Measurements from ENCODE around the gene SYNRG. TPM values are rescaled to one million over a fixed set of nuclear protein-coding genes. Genes with fewer than 3 reads are reported as not detected.

The SYNRG gene
- total RNA-seq, 1 donor: 22.5 TPM

DNA sequence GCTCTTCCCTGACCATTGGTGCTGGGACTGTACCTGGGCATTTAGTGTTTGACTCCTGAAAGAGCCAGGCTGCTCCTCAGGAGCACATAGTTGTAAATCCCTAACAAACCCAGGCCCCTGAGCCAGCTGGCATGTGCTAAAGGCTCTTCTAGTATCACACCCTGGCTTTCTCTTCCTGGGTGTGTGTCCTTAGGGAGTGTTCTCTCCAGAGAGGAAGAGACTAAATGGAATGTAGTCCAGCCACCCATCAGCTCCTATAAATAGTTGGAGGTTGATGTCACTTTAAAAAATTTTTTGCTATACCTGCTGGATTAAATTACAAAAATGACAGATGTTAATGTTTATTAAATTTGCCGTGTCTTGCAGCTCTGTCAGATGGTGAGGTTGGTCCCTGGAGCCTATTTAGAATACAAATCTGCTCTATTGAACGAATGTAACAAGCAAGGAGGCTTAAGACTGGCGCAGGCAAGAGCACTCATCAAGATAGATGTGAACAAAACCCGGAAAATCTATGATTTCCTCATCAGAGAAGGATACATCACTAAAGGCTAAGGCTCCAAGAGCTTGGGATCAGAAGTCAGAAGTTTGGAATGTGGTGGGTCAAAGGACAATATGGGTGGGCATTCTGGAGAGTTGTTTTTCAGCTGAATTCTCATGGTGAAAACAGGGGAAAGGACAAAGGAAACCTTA is 132.6 kb downstream of the SYNRG start:
- no peak overlapping the region for H3K4me3 ChIP-seq (ENCODE audit: low read depth, low read length)
- peak; percentile 51 for DNase-seq (ENCODE audit: low read depth)

DNA sequence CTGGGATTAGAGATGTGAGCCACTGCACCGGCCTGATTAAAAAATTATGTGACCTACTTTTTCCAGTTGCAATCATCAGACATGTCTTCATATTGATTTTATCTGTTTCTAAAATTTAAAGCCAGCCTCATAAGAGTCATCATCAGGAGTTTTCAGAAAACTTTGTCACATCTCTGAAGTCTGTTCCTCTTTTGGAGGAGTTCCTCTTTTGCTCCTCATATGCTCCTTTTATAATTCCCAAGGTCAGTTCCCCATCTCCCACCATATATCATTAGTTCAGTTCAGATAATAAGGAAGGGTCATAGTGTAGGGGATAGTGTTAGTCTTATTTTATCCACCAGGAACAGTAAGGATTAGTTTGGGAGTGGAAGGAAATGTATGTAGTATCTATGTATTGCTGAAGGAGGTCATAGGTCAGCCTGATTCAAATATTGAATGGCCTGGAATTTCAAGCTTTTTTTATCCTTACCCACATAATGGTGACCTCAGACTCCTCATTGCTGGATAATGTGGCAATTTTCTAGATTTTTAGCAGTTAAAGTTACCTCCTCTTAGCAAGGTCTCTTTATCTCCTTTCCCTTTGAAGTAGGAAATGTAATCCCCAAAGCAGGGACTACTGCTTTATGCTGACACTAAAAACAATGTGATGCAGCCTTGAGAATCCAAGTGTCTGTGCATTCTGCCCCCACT is 133.3 kb downstream of the SYNRG start:
- no peak for DNase-seq (ENCODE audit: low read depth)
- TF ChIP-seq, protein P1, sequence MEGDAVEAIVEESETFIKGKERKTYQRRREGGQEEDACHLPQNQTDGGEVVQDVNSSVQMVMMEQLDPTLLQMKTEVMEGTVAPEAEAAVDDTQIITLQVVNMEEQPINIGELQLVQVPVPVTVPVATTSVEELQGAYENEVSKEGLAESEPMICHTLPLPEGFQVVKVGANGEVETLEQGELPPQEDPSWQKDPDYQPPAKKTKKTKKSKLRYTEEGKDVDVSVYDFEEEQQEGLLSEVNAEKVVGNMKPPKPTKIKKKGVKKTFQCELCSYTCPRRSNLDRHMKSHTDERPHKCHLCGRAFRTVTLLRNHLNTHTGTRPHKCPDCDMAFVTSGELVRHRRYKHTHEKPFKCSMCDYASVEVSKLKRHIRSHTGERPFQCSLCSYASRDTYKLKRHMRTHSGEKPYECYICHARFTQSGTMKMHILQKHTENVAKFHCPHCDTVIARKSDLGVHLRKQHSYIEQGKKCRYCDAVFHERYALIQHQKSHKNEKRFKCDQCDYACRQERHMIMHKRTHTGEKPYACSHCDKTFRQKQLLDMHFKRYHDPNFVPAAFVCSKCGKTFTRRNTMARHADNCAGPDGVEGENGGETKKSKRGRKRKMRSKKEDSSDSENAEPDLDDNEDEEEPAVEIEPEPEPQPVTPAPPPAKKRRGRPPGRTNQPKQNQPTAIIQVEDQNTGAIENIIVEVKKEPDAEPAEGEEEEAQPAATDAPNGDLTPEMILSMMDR (IDR thresholded peaks at IDR 0.05; ENCODE audit: insufficient read depth, low read length): no peak
- no peak overlapping the region for H3K4me3 ChIP-seq (ENCODE audit: low read depth, low read length)

More for the DNA sequence above, 132.6 kb downstream of the SYNRG start:
- TF ChIP-seq, protein P1 (IDR thresholded peaks at IDR 0.05; ENCODE audit: insufficient read depth, low read length): no peak

DNA sequence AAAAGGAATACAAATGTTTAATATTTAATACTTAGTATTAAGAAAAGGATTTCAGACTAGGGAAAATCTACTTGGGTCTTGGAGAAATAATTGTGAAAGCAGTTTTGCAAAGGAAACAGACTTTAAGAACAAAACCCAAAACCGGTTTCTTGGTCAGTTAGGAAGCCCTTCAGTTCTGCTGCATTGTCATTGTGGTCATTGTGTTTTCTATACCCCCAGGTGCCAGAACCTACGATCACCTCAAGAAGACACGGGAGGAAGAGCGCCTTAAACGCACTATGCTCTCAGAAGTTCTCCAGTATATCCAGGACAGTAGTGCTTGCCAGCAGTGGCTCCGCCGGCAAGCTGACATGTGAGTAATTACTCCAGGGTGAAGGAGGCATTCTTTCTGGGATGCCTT is 139.0 kb downstream of the SYNRG start:
- TF ChIP-seq, protein P1 (IDR thresholded peaks at IDR 0.05; ENCODE audit: insufficient read depth, low read length): no peak

DNA sequence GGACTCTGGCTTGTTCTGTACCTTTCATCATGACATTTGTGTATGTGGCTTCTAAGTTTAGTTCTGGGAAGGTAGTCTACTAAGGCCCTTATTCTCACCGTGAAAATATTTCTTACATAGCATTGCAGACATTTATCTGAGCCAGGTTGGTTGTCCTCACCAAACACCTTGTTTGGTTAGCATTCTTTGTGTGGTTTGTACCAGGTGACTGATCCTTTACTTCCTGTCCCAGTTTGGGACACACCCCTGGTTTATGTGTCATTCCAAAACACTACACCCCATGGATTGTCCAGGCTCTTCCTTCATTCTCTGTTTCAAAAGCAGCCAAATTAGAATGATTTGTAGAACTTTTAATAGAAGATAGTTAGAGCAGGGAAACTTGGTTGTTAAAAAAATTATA is 142.7 kb downstream of the SYNRG start:
- DNase-seq (ENCODE audit: low read depth): no peak
- no peak overlapping the region for H3K4me3 ChIP-seq (ENCODE audit: low read depth, low read length)
- TF ChIP-seq, protein P1 (IDR thresholded peaks at IDR 0.05; ENCODE audit: insufficient read depth, low read length): no peak

More for the DNA sequence above, 139.0 kb downstream of the SYNRG start:
- no peak overlapping the region for H3K4me3 ChIP-seq (ENCODE audit: low read depth, low read length)
- DNase-seq (ENCODE audit: low read depth): no peak

DNA sequence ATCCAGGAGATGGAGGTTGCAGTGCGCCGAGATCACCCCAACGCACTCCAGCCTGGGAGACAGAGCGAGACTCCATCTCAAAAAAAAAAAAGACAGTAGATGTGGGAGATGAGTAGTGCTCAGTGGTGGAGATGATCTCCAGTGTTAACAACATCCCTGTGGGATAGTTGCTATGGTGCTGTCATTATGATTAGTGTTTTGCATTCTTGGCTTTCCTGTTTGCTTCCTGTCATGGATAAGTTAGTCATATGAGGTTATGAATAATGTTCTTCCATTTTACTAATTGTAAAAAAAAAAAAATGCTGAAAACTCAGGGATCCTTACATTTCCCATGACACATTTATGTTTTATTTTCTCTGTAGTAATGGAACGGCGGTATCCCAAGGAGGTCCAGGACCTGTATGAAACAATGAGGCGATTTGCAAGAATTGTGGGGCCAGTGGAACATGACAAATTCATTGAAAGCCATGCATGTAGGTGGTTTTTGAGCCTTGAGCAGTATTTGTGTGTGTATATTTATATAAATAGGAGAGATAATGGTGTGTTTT is 144.1 kb downstream of the SYNRG start:
- TF ChIP-seq, protein P1 (IDR thresholded peaks at IDR 0.05; ENCODE audit: insufficient read depth, low read length): no peak
- no peak overlapping the region for H3K4me3 ChIP-seq (ENCODE audit: low read depth, low read length)
- DNase-seq (ENCODE audit: low read depth): peak; percentile 50

Small RNAs within 50 kb of the gene (small RNA-seq; reads per million reads assigned to genes)
- not detected for gene MIR378J

Other genes with a start within 250 kb of the SYNRG start
- not detected in 2 replicates for gene C17orf78, start 233.4 kb downstream of the SYNRG start, total RNA-seq (ENCODE audit: low replicate concordance)
- gene ACACA, start 202.6 kb downstream of the SYNRG start, total RNA-seq (ENCODE audit: low replicate concordance): 67.4 and 72.7 TPM in 2 replicates
- gene TADA2A, start 202.5 kb downstream of the SYNRG start, total RNA-seq (ENCODE audit: low replicate concordance): 16.3 and 21.3 TPM in 2 replicates
- 14.5 and 52.8 TPM in 2 replicates for gene DUSP14, start 119.5 kb downstream of the SYNRG start, total RNA-seq (ENCODE audit: low replicate concordance)
- gene DDX52, start 34.0 kb upstream of the SYNRG start, total RNA-seq (ENCODE audit: low replicate concordance): 16.0 and 29.9 TPM in 2 replicates
- gene HNF1B, start 135.6 kb upstream of the SYNRG start, total RNA-seq (ENCODE audit: low replicate concordance): not detected in 2 replicates

Measured in fibroblast of the aortic adventitia (primary cell).